ENCODE data around the gene PTPRB. TPM values are rescaled to one million over a fixed set of nuclear protein-coding genes. Genes with fewer than 3 reads are reported as not detected.

The PTPRB gene
- total RNA-seq, 4 donors from 2014 or later: 36.8 to 107 (median 63.1) TPM

DNA sequence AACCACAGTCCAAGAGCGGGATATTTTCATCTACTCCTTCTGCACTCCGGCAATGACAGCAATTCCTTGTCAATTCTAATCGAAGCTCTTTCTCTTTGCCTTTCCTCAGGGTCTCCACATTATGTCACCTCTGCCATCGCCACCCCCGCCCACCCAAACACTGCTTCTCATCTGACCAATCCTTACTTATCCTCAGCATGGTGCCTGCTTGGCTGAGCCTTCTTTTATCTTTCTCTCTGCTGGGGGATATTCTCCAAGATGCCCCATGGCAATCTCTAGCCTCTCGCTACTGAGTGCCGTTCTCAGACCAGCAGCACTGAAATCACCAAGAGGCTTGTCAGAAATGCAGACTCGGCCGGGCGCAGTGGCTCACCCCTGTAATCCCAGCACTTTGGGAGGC is 100.6 kb downstream of the PTPRB start:
- intact Hi-C loops (cut with DNase I; ENCODE audit: low total_unique reads): no loop called here
- TF ChIP-seq, protein P1, sequence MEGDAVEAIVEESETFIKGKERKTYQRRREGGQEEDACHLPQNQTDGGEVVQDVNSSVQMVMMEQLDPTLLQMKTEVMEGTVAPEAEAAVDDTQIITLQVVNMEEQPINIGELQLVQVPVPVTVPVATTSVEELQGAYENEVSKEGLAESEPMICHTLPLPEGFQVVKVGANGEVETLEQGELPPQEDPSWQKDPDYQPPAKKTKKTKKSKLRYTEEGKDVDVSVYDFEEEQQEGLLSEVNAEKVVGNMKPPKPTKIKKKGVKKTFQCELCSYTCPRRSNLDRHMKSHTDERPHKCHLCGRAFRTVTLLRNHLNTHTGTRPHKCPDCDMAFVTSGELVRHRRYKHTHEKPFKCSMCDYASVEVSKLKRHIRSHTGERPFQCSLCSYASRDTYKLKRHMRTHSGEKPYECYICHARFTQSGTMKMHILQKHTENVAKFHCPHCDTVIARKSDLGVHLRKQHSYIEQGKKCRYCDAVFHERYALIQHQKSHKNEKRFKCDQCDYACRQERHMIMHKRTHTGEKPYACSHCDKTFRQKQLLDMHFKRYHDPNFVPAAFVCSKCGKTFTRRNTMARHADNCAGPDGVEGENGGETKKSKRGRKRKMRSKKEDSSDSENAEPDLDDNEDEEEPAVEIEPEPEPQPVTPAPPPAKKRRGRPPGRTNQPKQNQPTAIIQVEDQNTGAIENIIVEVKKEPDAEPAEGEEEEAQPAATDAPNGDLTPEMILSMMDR (IDR thresholded peaks at IDR 0.05): no peak
- no peak for TF ChIP-seq POLR2A (IDR thresholded peaks at IDR 0.05)
- H3K36me3 ChIP-seq: no peaks in the 10 kb centered on the region
- no peak overlapping the region for H3K4me3 ChIP-seq
- DNase-seq: no peak
- no peaks in the 10 kb centered on the region for H3K27me3 ChIP-seq
- no peaks in the 10 kb centered on the region for H3K4me1 ChIP-seq
- H3K9me3 ChIP-seq: no peaks in the 10 kb centered on the region
- H3K27ac ChIP-seq: peak overlapping the region in 1 of 2 donors; percentile 41

DNA sequence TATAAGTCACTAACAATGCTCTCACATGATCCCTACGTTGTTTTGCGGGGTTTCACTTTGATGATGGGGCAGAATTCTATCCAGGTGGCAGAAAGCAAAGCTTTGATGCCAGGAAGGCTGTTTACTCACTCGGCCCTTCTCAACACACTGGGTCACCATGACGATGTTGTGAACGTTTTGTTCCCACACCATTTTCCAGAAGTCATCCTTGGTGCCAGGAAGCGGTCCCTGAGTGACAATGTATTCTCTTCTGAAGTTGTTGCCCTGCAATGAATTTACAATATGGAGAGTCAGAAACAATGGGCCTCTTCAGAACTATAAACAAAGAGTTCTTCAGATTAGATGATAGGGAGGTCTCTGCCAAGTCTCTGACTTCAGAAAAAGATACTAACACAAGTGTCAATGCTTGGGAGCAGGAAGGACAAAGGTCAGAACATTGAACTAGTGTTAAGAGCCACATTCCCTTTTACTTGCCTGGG is 101.3 kb downstream of the PTPRB start:
- no peaks in the 10 kb centered on the region for H3K9me3 ChIP-seq
- H3K36me3 ChIP-seq: no peaks in the 10 kb centered on the region
- intact Hi-C loops (cut with DNase I; ENCODE audit: low total_unique reads): no loop called here
- H3K4me1 ChIP-seq: no peaks in the 10 kb centered on the region
- H3K4me3 ChIP-seq: no peak overlapping the region
- H3K27me3 ChIP-seq: no peaks in the 10 kb centered on the region
- H3K27ac ChIP-seq: peak overlapping the region in 1 of 2 donors; percentile 65
- peak in 1 of 2 donors; percentile 36 for DNase-seq
- no peak for TF ChIP-seq POLR2A (IDR thresholded peaks at IDR 0.05)
- TF ChIP-seq, protein P1 (IDR thresholded peaks at IDR 0.05): no peak

DNA sequence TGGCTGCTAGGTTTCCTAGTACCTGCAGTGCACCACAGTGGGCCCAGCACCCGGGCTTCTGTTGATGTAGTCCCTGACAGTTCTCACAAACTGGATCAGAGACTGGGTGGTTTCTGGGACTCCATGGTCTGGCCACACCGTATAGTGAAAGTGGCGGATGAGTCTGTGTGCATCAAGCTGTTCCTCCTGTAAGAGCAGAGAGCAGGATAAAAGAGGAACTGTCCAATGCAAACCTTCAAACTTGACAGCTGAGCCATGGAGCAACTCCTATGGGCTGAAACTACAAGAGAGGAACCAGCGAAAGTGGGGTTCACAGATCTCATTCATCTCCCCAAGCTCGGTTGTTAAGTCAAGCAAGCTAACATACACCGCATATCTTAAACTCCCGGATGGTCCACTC is 102.8 kb downstream of the PTPRB start:
- intact Hi-C loops (cut with DNase I; ENCODE audit: low total_unique reads): no loop called here
- Histone ChIP-seq H3K27ac (no peak overlapping the region), H3K9me3 (no peaks in the 10 kb centered on the region), H3K36me3 (no peaks in the 10 kb centered on the region), H3K27me3 (no peaks in the 10 kb centered on the region), H3K4me1 (no peaks in the 10 kb centered on the region), H3K4me3 (no peak overlapping the region)
- TF ChIP-seq, protein P1 (IDR thresholded peaks at IDR 0.05): no peak
- no peak for TF ChIP-seq POLR2A (IDR thresholded peaks at IDR 0.05)
- DNase-seq: no peak

- no peaks in the 10 kb centered on the region for H3K36me3 ChIP-seq
- no peak overlapping the region for H3K27ac ChIP-seq
- H3K27me3 ChIP-seq: no peaks in the 10 kb centered on the region
- TF ChIP-seq, protein P1 (IDR thresholded peaks at IDR 0.05): no peak
- no peak for TF ChIP-seq POLR2A (IDR thresholded peaks at IDR 0.05)
- no peaks in the 10 kb centered on the region for H3K9me3 ChIP-seq
- DNase-seq: no peak
- H3K4me1 ChIP-seq: no peaks in the 10 kb centered on the region
- intact Hi-C loops (cut with DNase I; ENCODE audit: low total_unique reads): no loop called here
- H3K4me3 ChIP-seq: no peak overlapping the region
These were observed 107.6 kb downstream of the PTPRB start for GRCh38 chr12:70529647-70530046.

DNA sequence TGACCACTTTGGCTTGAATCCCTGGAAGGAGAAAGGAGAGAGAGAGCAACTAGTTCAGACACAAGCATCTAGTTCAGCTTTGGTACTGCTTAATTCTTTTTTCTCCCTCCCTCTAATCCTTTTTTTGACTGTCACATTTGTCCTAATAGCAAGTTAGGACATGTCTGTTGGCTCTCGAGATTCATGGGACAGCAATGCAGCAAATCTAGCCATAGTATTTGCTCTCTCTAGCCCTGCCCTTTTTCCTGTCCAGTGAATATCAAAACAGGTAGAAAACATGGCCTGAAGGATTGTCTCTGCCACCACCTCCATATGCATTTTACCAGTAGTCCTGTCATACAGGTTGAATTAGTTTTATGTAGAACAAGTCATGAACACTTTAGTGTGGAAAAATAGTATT is 116.4 kb downstream of the PTPRB start:
- Histone ChIP-seq H3K36me3 (no peaks in the 10 kb centered on the region), H3K9me3 (no peaks in the 10 kb centered on the region), H3K4me3 (no peak overlapping the region), H3K27me3 (no peaks in the 10 kb centered on the region), H3K4me1 (no peaks in the 10 kb centered on the region), H3K27ac (no peak overlapping the region)
- no peak for DNase-seq
- TF ChIP-seq, protein P1 (IDR thresholded peaks at IDR 0.05): no peak
- TF ChIP-seq POLR2A (IDR thresholded peaks at IDR 0.05): no peak
- intact Hi-C loops (cut with DNase I; ENCODE audit: low total_unique reads): no loop called here
